ENCODE results near the gene IGIP. TPM values are rescaled to one million over a fixed set of nuclear protein-coding genes. Genes with fewer than 3 reads are reported as not detected.
A peak's percentile ranks its signal among the peaks of the same experiment; 100 is the strongest.

IGIP gene
- polyA plus RNA-seq, 1 of the 3 experiments (the other 2 are of a cell fraction) = 0.72 TPM

GRCh38 chr5:140175367-140176030 lies 49.8 kb downstream of the IGIP start (continued):
- TF ChIP-seq RFX5 (IDR thresholded peaks at IDR 0.05; ENCODE audit: low read length) = no peak
- TF ChIP-seq EP300 (IDR thresholded peaks at IDR 0.05; ENCODE audit: borderline replicate concordance in 1 of 2, low read depth in 1 of 2, low read length in 1 of 2) = no peak
- no peak for TF ChIP-seq MEF2A (IDR thresholded peaks at IDR 0.05; ENCODE audit: borderline replicate concordance, low read depth)
- TF ChIP-seq NFIC (IDR thresholded peaks at IDR 0.05; ENCODE audit: borderline replicate concordance) = no peak
- no peak for TF ChIP-seq GATA2 (CRISPR knock-in tag; IDR thresholded peaks at IDR 0.05)
- TF ChIP-seq, protein P1, sequence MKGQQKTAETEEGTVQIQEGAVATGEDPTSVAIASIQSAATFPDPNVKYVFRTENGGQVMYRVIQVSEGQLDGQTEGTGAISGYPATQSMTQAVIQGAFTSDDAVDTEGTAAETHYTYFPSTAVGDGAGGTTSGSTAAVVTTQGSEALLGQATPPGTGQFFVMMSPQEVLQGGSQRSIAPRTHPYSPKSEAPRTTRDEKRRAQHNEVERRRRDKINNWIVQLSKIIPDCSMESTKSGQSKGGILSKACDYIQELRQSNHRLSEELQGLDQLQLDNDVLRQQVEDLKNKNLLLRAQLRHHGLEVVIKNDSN (IDR thresholded peaks at IDR 0.05; ENCODE audit: borderline replicate concordance, low read depth) = no peak
- TF ChIP-seq CHD2 (IDR thresholded peaks at IDR 0.05; ENCODE audit: low read length, partially characterized antibody) = no peak
- 0 out of 2 replicates have a peak, but pooled peaks have one; percentile 38 for TF ChIP-seq ELF1 (IDR thresholded peaks at IDR 0.05)
- TF ChIP-seq, protein P2, sequence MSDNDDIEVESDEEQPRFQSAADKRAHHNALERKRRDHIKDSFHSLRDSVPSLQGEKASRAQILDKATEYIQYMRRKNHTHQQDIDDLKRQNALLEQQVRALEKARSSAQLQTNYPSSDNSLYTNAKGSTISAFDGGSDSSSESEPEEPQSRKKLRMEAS (IDR thresholded peaks at IDR 0.05; ENCODE audit: low read depth) = no peak
- TF ChIP-seq TEAD4 (IDR thresholded peaks at IDR 0.05; ENCODE audit: borderline replicate concordance, insufficient read depth) = no peak

DNA sequence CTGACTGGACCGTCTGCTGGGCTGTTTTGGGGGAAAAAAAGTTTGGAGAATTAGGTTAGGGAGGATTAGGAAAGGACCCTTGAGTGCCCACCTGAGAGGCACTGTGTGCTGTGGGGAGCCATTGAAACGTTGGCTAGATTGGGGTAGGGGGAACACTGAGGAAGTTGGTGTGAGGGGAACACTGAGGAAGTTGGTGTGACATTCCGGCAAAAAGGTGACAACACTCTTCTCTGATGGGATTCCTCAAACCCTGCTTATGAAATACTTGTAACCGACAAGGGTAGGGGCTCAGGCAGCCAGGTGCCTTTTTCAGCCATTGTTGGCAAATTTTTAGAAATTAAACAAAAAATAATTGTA lies 50.3 kb downstream of the IGIP start:
- H3F3A ChIP-seq (replicated peaks; ENCODE audit: insufficient read depth) = peaks cover 12% of the 10 kb centered on the region

DNA sequence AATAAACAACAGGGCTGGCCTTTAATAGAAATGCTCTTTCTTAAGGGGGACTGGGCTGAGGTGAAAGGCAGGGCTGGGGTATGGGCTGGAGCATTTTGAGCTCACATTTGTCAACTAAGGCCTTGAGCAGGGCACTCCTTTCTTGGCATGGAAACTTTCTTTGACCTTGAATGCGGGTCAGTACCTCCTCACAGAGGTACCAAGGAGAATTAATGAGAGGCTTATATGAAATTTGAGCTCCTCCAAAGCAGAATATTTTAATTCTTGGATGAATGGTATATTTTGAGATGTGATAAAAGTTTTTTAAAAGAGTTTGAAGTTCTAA lies 52.3 kb downstream of the IGIP start:
- no peak overlapping the region for H3K4me2 ChIP-seq
- H2AFZ ChIP-seq (ENCODE audit: low read depth) = no peak overlapping the region
- WGBS (ENCODE audit: low lambda C conversion rate) = 89% methylated on average over 1 of the region's 1 CpG
- no peak for TF ChIP-seq SMC3 (IDR thresholded peaks at IDR 0.05; ENCODE audit: low read depth, low read length)
- TF ChIP-seq MXI1 (IDR thresholded peaks at IDR 0.05; ENCODE audit: low read depth, low read length) = no peak
- TF ChIP-seq, protein P3, sequence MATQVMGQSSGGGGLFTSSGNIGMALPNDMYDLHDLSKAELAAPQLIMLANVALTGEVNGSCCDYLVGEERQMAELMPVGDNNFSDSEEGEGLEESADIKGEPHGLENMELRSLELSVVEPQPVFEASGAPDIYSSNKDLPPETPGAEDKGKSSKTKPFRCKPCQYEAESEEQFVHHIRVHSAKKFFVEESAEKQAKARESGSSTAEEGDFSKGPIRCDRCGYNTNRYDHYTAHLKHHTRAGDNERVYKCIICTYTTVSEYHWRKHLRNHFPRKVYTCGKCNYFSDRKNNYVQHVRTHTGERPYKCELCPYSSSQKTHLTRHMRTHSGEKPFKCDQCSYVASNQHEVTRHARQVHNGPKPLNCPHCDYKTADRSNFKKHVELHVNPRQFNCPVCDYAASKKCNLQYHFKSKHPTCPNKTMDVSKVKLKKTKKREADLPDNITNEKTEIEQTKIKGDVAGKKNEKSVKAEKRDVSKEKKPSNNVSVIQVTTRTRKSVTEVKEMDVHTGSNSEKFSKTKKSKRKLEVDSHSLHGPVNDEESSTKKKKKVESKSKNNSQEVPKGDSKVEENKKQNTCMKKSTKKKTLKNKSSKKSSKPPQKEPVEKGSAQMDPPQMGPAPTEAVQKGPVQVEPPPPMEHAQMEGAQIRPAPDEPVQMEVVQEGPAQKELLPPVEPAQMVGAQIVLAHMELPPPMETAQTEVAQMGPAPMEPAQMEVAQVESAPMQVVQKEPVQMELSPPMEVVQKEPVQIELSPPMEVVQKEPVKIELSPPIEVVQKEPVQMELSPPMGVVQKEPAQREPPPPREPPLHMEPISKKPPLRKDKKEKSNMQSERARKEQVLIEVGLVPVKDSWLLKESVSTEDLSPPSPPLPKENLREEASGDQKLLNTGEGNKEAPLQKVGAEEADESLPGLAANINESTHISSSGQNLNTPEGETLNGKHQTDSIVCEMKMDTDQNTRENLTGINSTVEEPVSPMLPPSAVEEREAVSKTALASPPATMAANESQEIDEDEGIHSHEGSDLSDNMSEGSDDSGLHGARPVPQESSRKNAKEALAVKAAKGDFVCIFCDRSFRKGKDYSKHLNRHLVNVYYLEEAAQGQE (IDR thresholded peaks at IDR 0.05; ENCODE audit: low read depth, low read length) = no peak
- TF ChIP-seq, protein P1 (IDR thresholded peaks at IDR 0.05; ENCODE audit: borderline replicate concordance, low read depth) = no peak
- TF ChIP-seq FOXM1 (IDR thresholded peaks at IDR 0.05; ENCODE audit: low read depth) = no peak
- TF ChIP-seq NRF1 (IDR thresholded peaks at IDR 0.05; ENCODE audit: low read depth, low read length) = no peak
- TF ChIP-seq, protein P4, sequence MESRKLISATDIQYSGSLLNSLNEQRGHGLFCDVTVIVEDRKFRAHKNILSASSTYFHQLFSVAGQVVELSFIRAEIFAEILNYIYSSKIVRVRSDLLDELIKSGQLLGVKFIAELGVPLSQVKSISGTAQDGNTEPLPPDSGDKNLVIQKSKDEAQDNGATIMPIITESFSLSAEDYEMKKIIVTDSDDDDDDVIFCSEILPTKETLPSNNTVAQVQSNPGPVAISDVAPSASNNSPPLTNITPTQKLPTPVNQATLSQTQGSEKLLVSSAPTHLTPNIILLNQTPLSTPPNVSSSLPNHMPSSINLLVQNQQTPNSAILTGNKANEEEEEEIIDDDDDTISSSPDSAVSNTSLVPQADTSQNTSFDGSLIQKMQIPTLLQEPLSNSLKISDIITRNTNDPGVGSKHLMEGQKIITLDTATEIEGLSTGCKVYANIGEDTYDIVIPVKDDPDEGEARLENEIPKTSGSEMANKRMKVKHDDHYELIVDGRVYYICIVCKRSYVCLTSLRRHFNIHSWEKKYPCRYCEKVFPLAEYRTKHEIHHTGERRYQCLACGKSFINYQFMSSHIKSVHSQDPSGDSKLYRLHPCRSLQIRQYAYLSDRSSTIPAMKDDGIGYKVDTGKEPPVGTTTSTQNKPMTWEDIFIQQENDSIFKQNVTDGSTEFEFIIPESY (IDR thresholded peaks at IDR 0.05; ENCODE audit: borderline replicate concordance, low read depth) = no peak
- TF ChIP-seq EZH2phosphoT487 (IDR thresholded peaks at IDR 0.05; ENCODE audit: borderline replicate concordance, low read depth) = no peak
- TF ChIP-seq TEAD4 (IDR thresholded peaks at IDR 0.05; ENCODE audit: borderline replicate concordance, insufficient read depth) = no peak

More for the DNA sequence above, 50.3 kb downstream of the IGIP start:
- 45% methylated on average over 4 of the region's 4 CpGs for WGBS (ENCODE audit: low lambda C conversion rate)
- POLR2A ChIA-PET = no interaction called here
- Histone ChIP-seq H3K4me2 (peak overlapping the region; percentile 86), H3K4me3 (ENCODE audit: low read depth in 2 of 2, low read length in 1 of 2) (peak overlapping the region; percentile 81 to 92), H2AFZ (ENCODE audit: low read depth) (peak overlapping the region; percentile 97), H3K79me2 (ENCODE audit: insufficient read depth) (no peaks in the 10 kb centered on the region; the same call in 1 of the 2 replicates), H3K9me3 (no peaks in the 10 kb centered on the region), H3K27me3 (ENCODE audit: insufficient read depth) (no peaks in the 10 kb centered on the region), H3K36me3 (replicated peaks in 1 of 2; ENCODE audit: control insufficient read depth in 1 of 2, insufficient read depth in 2 of 2, low read length in 1 of 2) (no peaks in the 10 kb centered on the region), H3K9ac (peak overlapping the region; percentile 79), H4K20me1 (ENCODE audit: insufficient read depth) (no peaks in the 10 kb centered on the region), H3K9me2 (no peaks in the 10 kb centered on the region), H3K27ac (ENCODE audit: low read depth in 2 of 2, low read length in 1 of 2) (peak overlapping the region; percentile 66 to 78), H3K4me1 (ENCODE audit: control insufficient read depth in 1 of 2, insufficient read depth in 2 of 2, low read depth in 1 of 2, low read length in 1 of 2) (peaks cover 0 to 18% of the 10 kb centered on the region in 2 experiments; a peak in 2 of 4 replicates)
- CTCF ChIA-PET = interaction anchor here (1.2 kb wide), 1 partner anchor 68 kb away, joined by 4 read pairs; no protein-coding TSS in a partner anchor
- no peak for TF ChIP-seq TEAD4 (IDR thresholded peaks at IDR 0.05; ENCODE audit: borderline replicate concordance, insufficient read depth)
- no peak for TF ChIP-seq RFX5 (IDR thresholded peaks at IDR 0.05; ENCODE audit: low read length)
- no peak for DNase-seq

More for the DNA sequence above, 52.3 kb downstream of the IGIP start:
- H3F3A ChIP-seq (replicated peaks; ENCODE audit: insufficient read depth) = peaks cover 12% of the 10 kb centered on the region
- no peaks in the 10 kb centered on the region for H3K9me2 ChIP-seq
- no peaks in the 10 kb centered on the region for H3K27me3 ChIP-seq (ENCODE audit: insufficient read depth)
- no peaks in the 10 kb centered on the region; the same call in 1 of the 2 replicates for H3K79me2 ChIP-seq (ENCODE audit: insufficient read depth)
- no peaks in the 10 kb centered on the region for H3K36me3 ChIP-seq (replicated peaks in 1 of 2; ENCODE audit: control insufficient read depth in 1 of 2, insufficient read depth in 2 of 2, low read length in 1 of 2)
- no peak overlapping the region for H3K4me3 ChIP-seq (ENCODE audit: low read depth in 2 of 2, low read length in 1 of 2)
- no peaks in the 10 kb centered on the region for H4K20me1 ChIP-seq (ENCODE audit: insufficient read depth)
- H3K27ac ChIP-seq (ENCODE audit: low read depth in 2 of 2, low read length in 1 of 2) = no peak overlapping the region
- ChIA-PET CTCF (interaction anchor here (1.2 to 3.1 kb wide), 5 partner anchors 9 to 174 kb away, joined by 4 to 13 read pairs (median 8); no protein-coding TSS in a partner anchor), POLR2A (no interaction called here)
- peaks cover 11 to 35% of the 10 kb centered on the region in 2 experiments; a peak in 3 of 4 replicates for H3K4me1 ChIP-seq (ENCODE audit: control insufficient read depth in 1 of 2, insufficient read depth in 2 of 2, low read depth in 1 of 2, low read length in 1 of 2)
- no peak for DNase-seq
- H3K9me3 ChIP-seq = no peaks in the 10 kb centered on the region
- H3K9ac ChIP-seq = no peak overlapping the region
